ENCODE results near the gene ADAP1. TPM values are rescaled to one million over a fixed set of nuclear protein-coding genes. Genes with fewer than 3 reads are reported as not detected.

ADAP1 gene
- total and polyA plus RNA-seq, 2 donors from 2014 or later, result 36.4 to 48.2 TPM

- H3K4me1 ChIP-seq (ENCODE audit: control insufficient read depth in 2 of 3, insufficient read depth in 2 of 3, low read depth in 1 of 3, low read length in 3 of 3), result peaks cover 0 to 25% (median 15%) of the 10 kb centered on the region in 3 donors
- intact Hi-C loops (cut with DNase I), result no loop called here
- no peak overlapping the region for H3K27ac ChIP-seq (ENCODE audit: low read depth in 2 of 2, low read length in 2 of 2)
- peak overlapping the region in 1 of 3 donors; percentile 26 for H3K9ac ChIP-seq (ENCODE audit: low read length in 3 of 3)
- FAIRE-seq (no peak), DNase-seq (no peak)
- TF ChIP-seq, protein P1, sequence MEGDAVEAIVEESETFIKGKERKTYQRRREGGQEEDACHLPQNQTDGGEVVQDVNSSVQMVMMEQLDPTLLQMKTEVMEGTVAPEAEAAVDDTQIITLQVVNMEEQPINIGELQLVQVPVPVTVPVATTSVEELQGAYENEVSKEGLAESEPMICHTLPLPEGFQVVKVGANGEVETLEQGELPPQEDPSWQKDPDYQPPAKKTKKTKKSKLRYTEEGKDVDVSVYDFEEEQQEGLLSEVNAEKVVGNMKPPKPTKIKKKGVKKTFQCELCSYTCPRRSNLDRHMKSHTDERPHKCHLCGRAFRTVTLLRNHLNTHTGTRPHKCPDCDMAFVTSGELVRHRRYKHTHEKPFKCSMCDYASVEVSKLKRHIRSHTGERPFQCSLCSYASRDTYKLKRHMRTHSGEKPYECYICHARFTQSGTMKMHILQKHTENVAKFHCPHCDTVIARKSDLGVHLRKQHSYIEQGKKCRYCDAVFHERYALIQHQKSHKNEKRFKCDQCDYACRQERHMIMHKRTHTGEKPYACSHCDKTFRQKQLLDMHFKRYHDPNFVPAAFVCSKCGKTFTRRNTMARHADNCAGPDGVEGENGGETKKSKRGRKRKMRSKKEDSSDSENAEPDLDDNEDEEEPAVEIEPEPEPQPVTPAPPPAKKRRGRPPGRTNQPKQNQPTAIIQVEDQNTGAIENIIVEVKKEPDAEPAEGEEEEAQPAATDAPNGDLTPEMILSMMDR (IDR thresholded peaks at IDR 0.05; ENCODE audit: borderline replicate concordance, extremely low read depth, insufficient read depth), result no peak
- H3K9me3 ChIP-seq (ENCODE audit: control insufficient read depth in 2 of 3, insufficient read depth in 1 of 3, low read length in 3 of 3), result no peaks in the 10 kb centered on the region
- H3K4me3 ChIP-seq (ENCODE audit: low read length in 3 of 3), result no peak overlapping the region
- no peaks in the 10 kb centered on the region for H3K27me3 ChIP-seq (ENCODE audit: control insufficient read depth, insufficient read depth, low read length)
- peaks cover 3 to 21% (median 9%) of the 10 kb centered on the region in 3 donors for H3K36me3 ChIP-seq (ENCODE audit: control insufficient read depth in 2 of 3, insufficient read depth in 3 of 3, low read length in 3 of 3)
Observed at GRCh38 chr7:973312-973711, 18.8 kb upstream of the ADAP1 start.

DNA sequence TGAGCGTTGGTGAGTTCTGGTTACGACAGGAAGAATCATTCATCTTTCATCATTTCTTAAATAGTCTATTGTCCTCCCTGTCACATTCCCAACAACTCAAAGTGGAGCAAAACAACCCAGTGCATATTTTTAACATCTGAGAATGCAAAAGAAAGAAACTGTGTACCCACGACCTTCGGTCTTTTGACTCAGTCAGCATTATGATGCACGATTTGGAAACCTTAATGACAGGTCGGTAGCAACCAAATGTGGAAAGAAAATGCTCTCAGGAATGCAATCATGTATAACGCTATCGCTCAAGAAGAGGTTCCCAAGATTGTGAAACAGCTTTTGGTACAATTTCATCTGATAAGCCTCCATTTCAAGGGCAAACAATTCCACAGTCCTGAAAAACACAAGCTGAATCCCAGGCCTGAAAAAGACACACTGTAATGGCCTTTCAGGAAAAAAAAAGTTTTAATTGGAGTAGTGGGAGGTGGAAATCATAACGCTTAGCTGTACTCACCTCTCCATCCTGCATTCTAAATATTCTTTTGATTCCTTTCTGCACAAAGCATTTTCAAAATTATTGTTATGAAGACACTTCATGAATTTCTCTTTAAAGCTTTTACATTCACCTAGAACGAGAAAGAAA, 18.3 kb upstream of the ADAP1 start:
- Histone ChIP-seq H3K4me3 (ENCODE audit: low read length in 3 of 3) (no peak overlapping the region), H3K27ac (ENCODE audit: low read depth in 2 of 2, low read length in 2 of 2) (no peak overlapping the region), H3K9ac (ENCODE audit: low read length in 3 of 3) (peak overlapping the region in 1 of 3 donors; percentile 26), H3K27me3 (ENCODE audit: control insufficient read depth, insufficient read depth, low read length) (no peaks in the 10 kb centered on the region), H3K4me1 (ENCODE audit: control insufficient read depth in 2 of 3, insufficient read depth in 2 of 3, low read depth in 1 of 3, low read length in 3 of 3) (peaks cover 0 to 24% (median 11%) of the 10 kb centered on the region in 3 donors), H3K9me3 (ENCODE audit: control insufficient read depth in 2 of 3, insufficient read depth in 1 of 3, low read length in 3 of 3) (no peaks in the 10 kb centered on the region), H3K36me3 (ENCODE audit: control insufficient read depth in 2 of 3, insufficient read depth in 3 of 3, low read length in 3 of 3) (peaks cover 3 to 26% (median 9%) of the 10 kb centered on the region in 3 donors)
- intact Hi-C loops (cut with DNase I), result no loop called here
- TF ChIP-seq, protein P1 (IDR thresholded peaks at IDR 0.05; ENCODE audit: borderline replicate concordance, extremely low read depth, insufficient read depth), result no peak
- no peak for DNase-seq
- FAIRE-seq, result no peak

DNA sequence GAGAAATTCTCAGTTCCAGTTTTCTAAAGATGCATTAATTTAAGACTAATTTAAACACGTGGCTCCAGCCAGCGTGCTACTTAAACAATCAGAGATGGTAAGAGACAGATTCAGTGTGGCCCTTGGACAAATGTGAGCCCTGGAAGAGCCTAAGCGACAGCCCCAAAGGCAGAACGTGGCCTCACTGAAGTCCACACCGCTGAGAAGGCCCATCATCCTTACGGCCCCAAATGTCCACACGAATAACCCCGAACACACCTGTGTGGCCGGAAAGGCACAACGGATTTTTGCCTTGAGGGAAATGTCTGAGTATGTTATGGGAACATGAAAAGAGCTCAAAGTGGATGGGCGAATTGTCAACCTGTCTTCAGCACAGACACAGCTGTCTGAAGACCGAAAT, 17.6 kb upstream of the ADAP1 start:
- Histone ChIP-seq H3K4me3 (ENCODE audit: low read length in 3 of 3) (no peak overlapping the region), H3K9me3 (ENCODE audit: control insufficient read depth in 2 of 3, insufficient read depth in 1 of 3, low read length in 3 of 3) (no peaks in the 10 kb centered on the region), H3K9ac (ENCODE audit: low read length in 3 of 3) (no peak overlapping the region), H3K27me3 (ENCODE audit: control insufficient read depth, insufficient read depth, low read length) (no peaks in the 10 kb centered on the region), H3K4me1 (ENCODE audit: control insufficient read depth in 2 of 3, insufficient read depth in 2 of 3, low read depth in 1 of 3, low read length in 3 of 3) (peaks cover 0 to 21% (median 11%) of the 10 kb centered on the region in 3 donors), H3K36me3 (ENCODE audit: control insufficient read depth in 2 of 3, insufficient read depth in 3 of 3, low read length in 3 of 3) (peaks cover 3 to 30% (median 10%) of the 10 kb centered on the region in 3 donors), H3K27ac (ENCODE audit: low read depth in 2 of 2, low read length in 2 of 2) (no peak overlapping the region)
- intact Hi-C loops (cut with DNase I), result no loop called here
- no peak for DNase-seq
- TF ChIP-seq, protein P1 (IDR thresholded peaks at IDR 0.05; ENCODE audit: borderline replicate concordance, extremely low read depth, insufficient read depth), result no peak
- no peak for FAIRE-seq
